HG02588 (cell line): ENCODE measurements around the gene SWAP70.

Experiments used
- ATAC-seq: cut with Tn5 transposase; IDR thresholded peaks from one replicate; pipeline ENCODE4 v1.9.1; 2021; ENCODE audit warnings: mild to moderate bottlenecking, moderate library complexity; ENCODE audit not compliant: unreplicated experiment

Gene SWAP70

GRCh38 chr11:9772218-9772617, 108.3 kb downstream of the SWAP70 start:
- no peak for ATAC-seq

GRCh38 chr11:9773524-9773923, 109.6 kb downstream of the SWAP70 start:
- ATAC-seq = no peak

GRCh38 chr11:9774109-9774508, 110.2 kb downstream of the SWAP70 start:
- ATAC-seq = no peak

GRCh38 chr11:9774591-9775397, 110.9 kb downstream of the SWAP70 start:
- ATAC-seq = no peak

GRCh38 chr11:9775398-9775779, 111.5 kb downstream of the SWAP70 start:
- ATAC-seq = no peak

- no peak for ATAC-seq
Observed at GRCh38 chr11:9776203-9776602, 112.3 kb downstream of the SWAP70 start.

- no peak for ATAC-seq
Observed at GRCh38 chr11:9777066-9777465, 113.2 kb downstream of the SWAP70 start.

GRCh38 chr11:9777525-9777924, 113.6 kb downstream of the SWAP70 start:
- ATAC-seq = no peak

GRCh38 chr11:9780929-9781328, 117.1 kb downstream of the SWAP70 start:
- ATAC-seq = no peak

GRCh38 chr11:9783986-9784385, 120.1 kb downstream of the SWAP70 start:
- ATAC-seq = no peak

- ATAC-seq = no peak
Observed at GRCh38 chr11:9784602-9785315, 120.9 kb downstream of the SWAP70 start.

GRCh38 chr11:9787260-9787659, 123.4 kb downstream of the SWAP70 start:
- no peak for ATAC-seq

- ATAC-seq = no peak
Observed at GRCh38 chr11:9787981-9788521, 124.2 kb downstream of the SWAP70 start.

GRCh38 chr11:9789910-9790309, 126.0 kb downstream of the SWAP70 start:
- no peak for ATAC-seq

- ATAC-seq = no peak
Observed at GRCh38 chr11:9790703-9791102, 126.8 kb downstream of the SWAP70 start.

- no peak for ATAC-seq
Observed at GRCh38 chr11:9796266-9796665, 132.4 kb downstream of the SWAP70 start.

- ATAC-seq = no peak
Observed at GRCh38 chr11:9796854-9797253, 133.0 kb downstream of the SWAP70 start.

GRCh38 chr11:9797300-9797699, 133.4 kb downstream of the SWAP70 start:
- no peak for ATAC-seq

- ATAC-seq = no peak
Observed at GRCh38 chr11:9799886-9800285, 136.0 kb downstream of the SWAP70 start.

- ATAC-seq = no peak
Observed at GRCh38 chr11:9802291-9802861, 138.5 kb downstream of the SWAP70 start.
